MV-4-11 (cell line): ENCODE results near the gene SLC5A9.
A peak's percentile ranks its signal among the peaks of the same experiment; 100 is the strongest.
"Not testable (repeated sequence)": the region's sequence is repeated elsewhere in the genome, so short reads cannot be mapped to it uniquely, and the experiment has no call there.

ENCODE experiments used
- DNase-seq: peaks from one replicate; lab custom pipeline; 2025; lab: John Stamatoyannopoulos, UW

Gene SLC5A9

GRCh38 chr1:48222501-48223242, at the start of gene SLC5A9:
SLC5A9 (plus strand) TSS chr1:48222716; CDS start chr1:48222737, 21 bp downstream.
- DNase-seq: no peak

GRCh38 chr1:48175116-48175515, 47.4 kb upstream of the SLC5A9 start:
- DNase-seq: no peak

DNA sequence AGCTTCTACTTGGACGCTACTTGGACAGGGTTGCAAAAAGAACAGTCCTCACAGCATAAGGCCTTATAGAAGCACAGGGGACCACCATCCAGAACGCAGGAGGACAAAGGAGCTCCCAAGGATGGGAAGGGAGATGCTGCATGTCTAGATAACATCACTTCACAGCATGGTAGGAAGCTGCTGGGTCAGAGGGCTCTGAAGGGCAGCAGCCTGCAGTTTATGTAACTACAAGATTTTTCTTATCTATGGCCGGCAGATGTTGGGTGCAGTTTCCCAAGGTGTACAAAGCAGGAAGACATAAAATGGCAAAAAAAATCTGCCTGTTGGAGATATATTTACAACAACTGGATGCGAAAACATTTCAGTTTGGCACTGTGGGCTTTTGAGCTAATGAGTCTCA, 45.3 kb upstream of the SLC5A9 start:
- DNase-seq: no peak

GRCh38 chr1:48181669-48182367, 40.7 kb upstream of the SLC5A9 start:
- DNase-seq: no peak

DNA sequence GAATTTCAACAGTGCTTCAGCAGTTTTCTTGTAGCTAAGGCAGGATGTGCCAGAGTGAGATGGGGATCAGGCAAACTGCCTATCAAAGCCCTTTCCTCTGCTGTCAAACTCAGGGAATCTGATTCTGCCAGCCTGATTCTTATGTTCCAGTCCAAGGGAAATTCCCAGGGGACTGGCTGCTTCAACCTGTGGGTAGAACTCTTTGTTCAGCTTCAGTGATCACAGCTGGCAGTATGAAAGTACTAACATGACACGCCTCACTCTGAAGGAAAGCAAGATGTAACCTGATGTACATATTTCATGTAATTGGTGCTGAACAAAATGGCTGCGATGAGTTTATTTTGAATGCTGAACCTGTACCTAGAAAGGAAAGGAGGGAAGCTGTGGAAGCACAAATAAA, 40.1 kb upstream of the SLC5A9 start:
- no peak for DNase-seq

- DNase-seq: no peak
Observed at GRCh38 chr1:48186306-48186839, 36.1 kb upstream of the SLC5A9 start.

DNA sequence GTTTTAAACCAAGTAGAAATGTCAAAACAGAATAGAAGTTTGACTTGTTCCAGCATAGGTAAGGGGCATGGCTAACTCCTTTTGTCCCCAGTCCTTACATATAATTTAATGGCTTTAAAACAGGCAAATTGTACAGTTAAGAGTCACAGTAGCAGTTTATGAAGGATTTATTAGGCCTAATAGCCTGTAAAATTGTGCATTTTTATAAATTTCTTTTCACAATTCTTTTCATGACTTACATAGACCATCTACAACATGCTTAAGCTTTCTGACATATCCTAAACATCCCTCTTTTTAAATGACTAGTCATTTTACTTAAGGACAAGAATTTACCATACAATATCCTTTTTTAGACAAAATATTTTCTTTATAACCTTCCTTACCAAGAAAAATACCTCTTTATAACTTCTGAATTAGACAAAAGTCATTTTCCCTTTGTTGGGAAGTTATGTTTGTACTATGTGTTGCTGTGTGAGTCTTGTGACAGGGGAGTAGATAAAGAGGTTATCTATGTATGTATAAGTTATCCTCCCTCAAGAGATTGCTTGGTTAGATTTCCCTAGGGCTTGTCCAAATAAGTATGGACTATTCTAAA, 34.5 kb upstream of the SLC5A9 start:
- no peak for DNase-seq

DNA sequence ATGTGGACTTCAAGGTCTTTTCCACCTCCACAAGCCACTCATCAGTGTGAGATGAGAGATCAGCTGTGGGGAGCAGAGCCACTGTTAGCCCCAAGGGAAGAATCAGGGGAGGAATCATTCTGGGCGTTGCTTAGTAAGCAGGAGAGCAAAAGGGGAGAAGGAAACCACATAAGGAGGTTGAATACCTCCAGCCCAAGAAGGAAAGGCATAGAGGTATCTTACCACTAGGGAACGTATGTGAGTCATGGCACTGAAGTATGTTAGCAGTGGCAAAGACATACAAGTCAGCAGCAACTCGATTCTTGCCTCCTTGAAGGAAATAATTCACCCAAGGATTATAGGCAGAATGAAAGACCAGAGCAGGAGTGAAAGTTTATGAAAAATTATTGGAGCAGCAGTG, 31.6 kb upstream of the SLC5A9 start:
- no peak for DNase-seq

DNA sequence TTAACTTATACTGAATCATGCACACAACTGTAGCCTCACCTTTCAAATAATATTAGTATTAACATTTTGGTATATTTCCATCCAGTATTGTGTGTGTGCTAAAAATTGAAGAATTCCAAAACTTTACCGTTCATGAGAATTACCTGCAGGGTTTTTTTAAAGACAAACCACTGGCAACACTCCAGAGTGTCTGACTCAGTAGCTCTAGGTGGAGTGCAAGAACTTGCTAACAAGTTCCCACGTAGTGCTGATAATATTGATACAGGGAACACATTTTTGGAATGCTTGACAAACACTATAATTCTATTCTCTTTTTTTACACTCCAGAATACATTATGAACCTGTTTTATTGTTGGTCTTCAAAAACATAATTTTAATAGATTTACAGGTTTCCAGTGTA, 27.7 kb upstream of the SLC5A9 start:
- DNase-seq: no peak

- peak; percentile 84 for DNase-seq
Observed at GRCh38 chr1:48196237-48196636, 26.3 kb upstream of the SLC5A9 start.

DNA sequence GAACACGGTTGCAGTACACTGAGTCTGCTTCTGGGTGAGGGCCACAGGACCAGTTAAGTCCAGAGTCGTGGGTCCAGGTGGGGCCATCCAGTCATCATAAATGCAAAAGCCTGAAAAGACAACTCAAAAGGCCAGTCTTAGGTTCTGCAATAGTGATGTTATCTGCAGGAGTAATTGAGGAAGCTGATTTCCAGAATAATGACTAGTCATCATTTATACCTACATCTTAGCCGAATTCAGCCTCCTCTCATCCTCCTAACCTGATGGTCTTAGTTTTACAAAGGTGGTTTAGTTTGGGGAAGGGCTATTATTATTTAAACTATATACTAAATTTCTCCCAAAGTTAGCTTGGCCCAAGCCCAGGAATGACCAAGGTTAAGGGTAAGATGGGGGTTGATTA, 23.5 kb upstream of the SLC5A9 start:
- no peak for DNase-seq

- no peak for DNase-seq
Observed at GRCh38 chr1:48200166-48200900, 22.2 kb upstream of the SLC5A9 start.

DNA sequence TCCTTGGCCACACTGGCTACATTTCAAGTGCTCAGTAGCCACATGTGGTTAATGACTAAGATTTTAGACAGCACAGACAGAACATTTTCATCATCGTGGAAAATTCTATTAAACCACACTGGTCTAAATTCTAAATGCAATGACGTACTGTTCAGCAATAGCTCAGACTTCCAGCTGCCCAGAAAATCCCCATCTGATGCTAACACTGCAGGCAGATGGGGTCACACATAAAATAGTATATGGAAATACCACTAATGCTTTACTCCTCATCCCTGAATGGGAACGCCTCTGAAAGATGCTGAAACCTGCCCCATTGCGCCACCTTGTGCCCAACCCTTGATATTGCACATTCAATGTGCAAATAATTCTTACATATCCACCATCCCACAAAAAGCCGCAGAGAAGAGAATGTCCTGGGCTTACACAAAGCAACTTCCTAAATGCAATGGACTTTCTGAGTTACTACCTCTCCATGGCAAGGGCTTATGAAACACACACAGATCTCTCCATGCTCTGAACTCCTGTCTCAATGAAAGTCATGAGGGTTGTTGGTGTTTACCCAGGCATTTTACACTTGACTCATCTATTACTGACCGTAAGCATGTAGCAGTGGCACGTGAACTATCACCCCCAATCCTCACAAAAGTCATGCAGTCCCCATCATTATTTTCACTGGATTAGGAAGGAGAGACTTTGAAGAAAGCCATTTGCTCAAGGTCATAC, 20.3 kb upstream of the SLC5A9 start:
- DNase-seq: peak; percentile 50

DNA sequence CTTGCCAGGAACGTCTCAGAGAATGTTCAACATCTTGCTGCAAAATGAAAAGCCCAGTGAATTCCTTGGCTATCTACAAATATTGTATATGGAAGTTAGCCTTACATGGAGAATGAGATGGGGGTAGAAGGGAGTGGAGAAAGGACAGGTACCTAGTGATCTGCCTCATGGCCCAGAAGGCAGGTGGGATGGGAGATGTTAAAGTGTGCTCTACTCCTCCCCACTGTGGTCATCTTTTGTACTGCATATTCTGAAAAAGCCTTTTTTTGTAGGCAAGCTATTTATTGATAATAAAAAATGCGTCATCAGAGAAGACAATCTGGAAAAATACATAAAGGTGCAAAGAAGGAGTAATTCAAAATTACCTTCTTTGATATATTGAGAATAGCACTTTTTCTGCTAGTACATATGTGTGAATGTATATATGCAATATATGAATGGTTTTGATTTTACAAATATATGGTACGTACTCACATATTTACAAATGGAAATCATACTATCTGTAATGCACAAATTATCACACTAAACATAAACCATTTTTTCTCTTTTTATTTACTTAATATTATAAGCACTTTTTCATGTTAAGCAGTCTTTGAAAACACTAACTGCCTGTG, 19.1 kb upstream of the SLC5A9 start:
- no peak for DNase-seq

DNA sequence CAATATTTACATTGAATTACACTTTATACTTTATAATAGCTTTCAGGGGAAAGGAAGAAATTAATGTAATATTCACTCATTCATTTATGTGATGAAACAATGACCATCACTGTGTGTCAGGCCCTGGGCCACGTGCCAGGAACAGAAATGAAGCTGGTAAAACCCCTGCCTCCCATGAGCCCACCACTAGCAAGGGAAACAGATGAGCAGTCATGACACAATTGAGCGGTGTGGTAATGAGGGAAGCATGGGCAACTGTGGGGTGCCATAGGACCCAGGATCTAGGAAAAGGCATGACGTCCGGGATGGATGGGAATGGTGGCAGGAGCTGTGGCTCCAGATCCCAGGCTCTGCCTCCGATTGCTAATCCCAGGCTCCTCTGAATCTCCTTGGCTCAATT, 17.0 kb upstream of the SLC5A9 start:
- DNase-seq: no peak

- no peak for DNase-seq
Observed at GRCh38 chr1:48206371-48206770, 16.1 kb upstream of the SLC5A9 start.

GRCh38 chr1:48207131-48207530, 15.4 kb upstream of the SLC5A9 start:
- no peak for DNase-seq

GRCh38 chr1:48207536-48208075, 14.9 kb upstream of the SLC5A9 start:
- no peak for DNase-seq

DNA sequence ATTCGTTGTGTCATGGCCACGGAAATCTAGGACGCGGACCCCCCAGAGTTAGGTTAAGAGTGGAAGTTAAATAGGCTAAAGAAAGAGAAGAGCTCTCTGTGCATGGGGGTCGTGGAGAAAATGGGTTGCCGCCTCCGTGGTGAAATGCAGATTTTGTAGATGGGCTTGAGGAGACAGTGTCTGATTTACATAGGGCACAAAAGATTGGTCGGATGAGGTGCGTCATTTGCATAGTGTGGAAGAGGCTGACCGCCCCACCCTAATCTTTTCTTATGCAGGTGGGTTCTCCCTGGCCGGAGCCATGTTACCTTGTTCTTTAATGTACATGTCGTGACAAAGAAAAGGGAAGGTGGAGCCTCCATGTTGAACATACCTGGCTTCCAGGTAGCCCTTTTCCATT, 14.3 kb upstream of the SLC5A9 start:
- no peak for DNase-seq

GRCh38 chr1:48208652-48209051, 13.9 kb upstream of the SLC5A9 start:
- DNase-seq: no peak

DNA sequence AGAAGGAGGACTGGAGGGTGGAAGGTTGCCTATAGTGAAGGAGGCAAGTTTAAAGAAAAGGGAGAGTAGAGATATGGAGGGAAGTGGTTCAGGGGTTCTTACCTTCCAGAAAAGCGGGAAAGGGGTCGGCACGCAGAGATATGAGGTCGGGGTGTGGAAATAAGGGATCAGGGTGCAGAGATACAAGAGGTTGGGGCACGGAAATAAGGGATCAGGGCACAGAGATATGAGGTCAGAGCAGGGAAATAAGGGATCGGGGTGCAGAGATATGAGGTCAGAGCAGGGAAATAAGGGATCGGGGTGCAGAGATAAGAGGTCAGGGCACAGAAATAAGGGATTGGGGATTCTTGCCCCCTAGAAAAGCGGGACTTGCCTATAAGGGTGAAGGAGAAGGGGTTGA, 9.1 kb upstream of the SLC5A9 start:
- not testable (repeated sequence) for DNase-seq
